ENCODE results near the gene EHD1.
"Not testable (repeated sequence)": the region's sequence is repeated elsewhere in the genome, so short reads cannot be mapped to it uniquely, and the experiment has no call there.

The EHD1 gene

GRCh38 chr11:64817476-64817875 lies 60.9 kb downstream of the EHD1 start:
- no peak for DNase-seq

- not testable (repeated sequence) for DNase-seq
Measured at GRCh38 chr11:64815433-64815832, 63.0 kb downstream of the EHD1 start.

GRCh38 chr11:64814712-64815187 lies 63.7 kb downstream of the EHD1 start:
- no peak for DNase-seq

GRCh38 chr11:64813826-64814225 lies 64.6 kb downstream of the EHD1 start:
- DNase-seq = no peak

GRCh38 chr11:64810891-64811272 lies 67.5 kb downstream of the EHD1 start:
- no peak for DNase-seq

GRCh38 chr11:64810271-64810890 lies 68.0 kb downstream of the EHD1 start, which contains the start of gene MEN1:
Gene MEN1, minus strand, starts transcription at chr11:64810551. Its CDS starts 442 bp downstream, at chr11:64810109.
- DNase-seq = peak; percentile 96

GRCh38 chr11:64809781-64810241 lies 68.6 kb downstream of the EHD1 start:
- no peak for DNase-seq

GRCh38 chr11:64805481-64805880 lies 72.9 kb downstream of the EHD1 start:
- DNase-seq = no peak

- no peak for DNase-seq
Measured at GRCh38 chr11:64804346-64805210, 73.8 kb downstream of the EHD1 start.

GRCh38 chr11:64803846-64804345 lies 74.5 kb downstream of the EHD1 start:
- peak; percentile 19 for DNase-seq

- DNase-seq = peak; percentile 79
Measured at GRCh38 chr11:64803158-64803845, 75.1 kb downstream of the EHD1 start, which contains the start of gene MAP4K2. Gene MAP4K2, minus strand, starts transcription at chr11:64803214. Its CDS starts 65 bp downstream, at chr11:64803149.

- no peak for DNase-seq
Measured at GRCh38 chr11:64802370-64803157, 75.9 kb downstream of the EHD1 start.
